Stimulated activated CD4-positive, alpha-beta T cell treated with anti-CD3 and anti-CD28 coated beads, Interleukin-4, amount 100 ng/mL, for 24 hours (primary cell): ENCODE results near the gene PDP2.
"Not testable (repeated sequence)": the region's sequence is repeated elsewhere in the genome, so short reads cannot be mapped to it uniquely, and the experiment has no call there.

Source experiments
- DNase-seq: peaks from one replicate; pipeline ENCODE4 v3.0.0-alpha.2; 2020

PDP2 gene

DNA sequence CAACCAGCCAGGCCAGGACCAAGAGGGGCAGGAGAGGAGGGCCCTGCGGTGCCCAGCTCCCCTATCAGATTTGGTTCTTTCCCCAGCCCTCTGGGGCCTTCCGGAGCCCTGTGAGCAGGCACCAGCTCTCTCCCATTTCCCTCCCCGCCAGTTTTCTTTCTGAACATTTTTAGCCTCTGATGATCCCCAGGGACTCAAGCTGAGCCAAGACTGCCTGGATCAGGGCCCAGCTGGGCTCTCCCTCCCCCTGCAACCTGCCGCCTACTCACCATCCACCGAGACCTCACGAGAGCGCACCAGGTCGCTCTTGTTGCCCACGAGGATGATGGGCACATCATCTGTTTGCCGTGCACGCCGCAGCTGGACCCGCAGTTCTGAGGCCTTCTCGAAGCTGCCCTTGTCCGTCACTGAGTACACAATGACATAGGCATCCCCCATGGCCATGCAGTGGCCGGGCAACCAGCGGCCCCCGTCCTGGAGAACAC lies 43.0 kb downstream of the PDP2 start:
- no peak for DNase-seq

- DNase-seq, result no peak
These were observed 43.6 kb downstream of the PDP2 start for GRCh38 chr16:66923866-66924265.

GRCh38 chr16:66924527-66925321 lies 44.4 kb downstream of the PDP2 start:
- DNase-seq, result peak; percentile 33

DNA sequence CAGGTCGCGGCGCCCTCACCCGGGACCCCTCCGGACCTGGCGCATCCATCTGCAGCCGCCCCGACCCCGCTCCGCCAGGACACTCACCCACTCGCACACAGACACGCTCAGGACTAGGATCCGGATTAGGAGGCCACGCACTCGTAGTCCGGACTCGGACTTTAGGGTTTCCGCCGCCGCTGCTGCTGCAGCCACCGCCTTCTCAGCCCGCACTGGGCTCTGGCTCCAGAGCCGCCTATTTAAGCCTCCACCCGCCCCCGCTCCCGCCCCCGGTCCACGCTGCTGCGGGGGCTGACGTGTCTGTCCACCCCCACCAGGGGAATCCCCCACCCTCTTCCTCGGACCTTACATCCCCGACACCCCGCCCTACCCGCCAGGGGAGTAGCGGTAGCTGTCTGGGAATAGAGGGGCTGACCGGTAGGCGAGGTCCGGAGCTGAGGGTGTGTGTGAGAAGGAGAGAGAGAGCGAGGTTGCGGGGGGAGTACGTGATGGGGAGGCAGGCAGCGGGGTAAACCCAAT lies 45.1 kb downstream of the PDP2 start, which contains the start of gene RRAD:
Gene RRAD, minus strand, starts transcription at position 214 of the 519 bp plus-strand sequence. CDS start 356 bp downstream, outside the sequence.
- no peak for DNase-seq

DNA sequence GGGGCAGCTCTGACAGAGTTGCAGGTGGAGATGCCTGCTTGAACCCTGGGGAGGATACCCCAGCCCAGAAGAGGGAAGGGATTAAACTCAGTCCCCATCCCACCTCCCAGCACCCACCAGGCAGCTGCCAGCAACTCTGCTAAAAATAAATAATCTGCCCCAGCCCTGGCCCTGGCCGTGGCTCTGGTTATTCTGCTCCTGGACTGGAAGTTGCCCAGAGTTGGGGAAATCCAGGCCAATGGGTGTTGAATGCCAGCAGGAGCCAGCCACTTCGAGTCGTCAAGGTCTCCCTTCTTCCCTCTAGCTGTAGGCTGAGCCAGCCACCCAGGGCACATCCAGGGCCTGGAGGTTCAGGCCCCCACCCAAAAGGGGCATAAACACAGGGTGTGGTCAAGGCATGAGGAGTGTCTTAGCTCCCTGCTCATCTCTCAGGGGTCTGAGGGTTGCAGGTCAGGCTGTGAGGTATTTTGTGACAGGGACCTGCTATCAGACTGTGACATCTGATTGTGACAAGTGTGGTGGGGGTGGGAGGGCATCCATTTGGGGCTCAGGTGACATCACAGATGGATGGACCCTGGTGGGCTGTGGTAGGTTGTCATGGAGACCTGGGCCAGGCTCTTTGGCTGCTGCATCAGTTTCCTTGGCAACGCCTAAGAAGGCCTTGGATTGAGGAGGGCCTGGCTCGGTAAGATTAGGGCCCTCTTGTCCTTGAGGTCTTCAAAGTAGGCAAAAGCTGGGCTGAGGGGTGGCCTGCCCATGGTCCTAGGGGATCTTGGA lies 46.0 kb downstream of the PDP2 start:
- DNase-seq, result no peak

- no peak for DNase-seq
These were observed 46.7 kb downstream of the PDP2 start for GRCh38 chr16:66926961-66927436.

- DNase-seq, result no peak
These were observed 47.8 kb downstream of the PDP2 start for GRCh38 chr16:66927918-66928649.

- no peak for DNase-seq
These were observed 48.5 kb downstream of the PDP2 start for GRCh38 chr16:66928702-66929388.

DNA sequence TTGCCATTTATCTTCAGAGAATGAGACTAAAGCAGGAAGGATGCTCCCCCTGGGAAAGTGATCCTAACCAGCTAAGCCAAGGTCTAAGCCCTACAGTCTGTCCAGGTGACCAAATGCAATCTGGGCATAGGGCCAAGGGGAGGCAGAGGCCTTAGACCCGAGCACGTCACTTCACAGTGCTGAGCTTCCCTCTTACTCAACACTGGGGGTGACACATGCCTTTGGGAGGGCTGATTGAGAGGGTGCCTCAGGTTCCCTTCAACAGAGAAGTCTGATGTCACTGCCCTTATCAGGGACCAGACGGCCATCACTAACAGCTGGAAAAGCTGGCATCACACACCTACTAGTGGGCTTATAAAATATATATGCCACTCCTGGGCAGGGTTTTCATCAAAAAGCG lies 49.9 kb downstream of the PDP2 start:
- DNase-seq, result no peak

DNA sequence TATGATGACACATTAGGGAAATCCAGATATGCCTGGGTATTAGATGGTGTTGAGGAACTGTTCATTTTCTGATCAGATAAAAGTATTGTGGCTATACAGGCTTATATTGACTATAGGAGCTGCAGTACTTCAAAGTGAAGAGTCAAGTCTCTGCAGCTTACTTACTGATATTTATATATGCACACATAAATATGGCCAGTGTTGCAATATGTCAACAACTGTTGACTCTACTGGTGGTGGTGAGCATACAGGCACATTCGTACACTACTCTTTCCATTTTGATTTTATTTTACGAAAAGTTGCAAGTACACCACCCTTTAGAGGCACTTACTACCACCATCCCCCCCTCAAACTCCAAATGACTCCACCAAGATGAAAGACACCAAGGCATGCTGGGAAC lies 51.4 kb downstream of the PDP2 start:
- no peak for DNase-seq

- no peak for DNase-seq
These were observed 51.8 kb downstream of the PDP2 start for GRCh38 chr16:66932076-66932475.

DNA sequence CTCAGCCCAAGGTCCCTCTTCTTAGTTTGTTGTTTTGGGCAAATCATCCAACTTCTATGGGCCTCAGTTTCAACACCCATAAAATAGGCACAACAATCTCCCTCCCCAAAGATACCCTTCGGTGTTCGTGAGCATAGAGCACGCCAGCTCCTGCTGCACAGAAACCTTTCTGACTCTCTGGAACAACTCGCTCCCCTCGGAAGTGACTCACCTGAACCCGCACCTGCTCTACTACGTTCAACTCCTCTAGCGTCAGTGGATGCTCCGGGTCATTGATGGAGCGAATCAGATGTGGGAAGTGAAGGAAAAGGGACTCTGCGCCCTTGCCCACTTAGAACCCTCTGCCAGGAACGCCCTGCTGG lies 53.4 kb downstream of the PDP2 start:
- peak; percentile 65 for DNase-seq

GRCh38 chr16:66934138-66934838 lies 54.0 kb downstream of the PDP2 start, which contains the start of gene CIAO2B:
CIAO2B (minus strand) TSS chr16:66934402; CDS start chr16:66934364, 38 bp downstream.
- DNase-seq, result peak; percentile 89

GRCh38 chr16:66934839-66935313 lies 54.6 kb downstream of the PDP2 start:
- not testable (repeated sequence) for DNase-seq

DNA sequence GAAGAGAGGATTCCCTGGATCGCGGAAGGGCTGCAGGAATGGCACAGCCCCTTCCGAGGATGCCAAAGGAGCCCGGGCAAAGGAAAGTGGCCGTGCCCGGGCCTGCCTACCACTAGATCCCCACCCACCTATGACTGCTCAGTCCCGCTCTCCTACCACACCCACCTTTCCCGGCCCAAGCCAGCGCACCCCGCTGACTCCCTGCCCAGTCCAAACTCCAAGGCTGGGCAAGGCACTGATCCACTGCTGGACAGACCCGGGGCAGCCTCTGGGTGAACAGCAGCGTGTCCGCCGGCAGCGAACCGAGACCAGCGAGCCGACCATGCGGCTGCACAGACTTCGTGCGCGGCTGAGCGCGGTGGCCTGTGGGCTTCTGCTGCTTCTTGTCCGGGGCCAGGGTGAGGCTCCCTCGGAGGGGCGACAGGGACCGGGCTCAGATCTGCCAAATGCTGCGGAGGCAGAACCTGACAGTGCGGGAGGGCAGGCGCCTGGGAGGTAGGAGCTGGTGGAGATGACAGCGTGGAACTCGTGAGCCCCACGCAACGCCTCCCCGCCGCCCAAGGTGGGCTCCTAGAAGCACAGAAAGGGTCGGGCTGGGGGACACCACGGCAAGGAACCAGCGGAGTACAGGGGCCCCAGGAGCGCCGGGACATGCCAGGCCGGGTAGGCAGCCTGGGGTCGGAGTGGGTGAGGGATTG lies 55.1 kb downstream of the PDP2 start, which contains the start of gene CES2:
Gene CES2, plus strand, starts transcription at position 203 of the 698 bp plus-strand sequence. Its CDS starts 120 bp downstream, at position 323.
- DNase-seq, result no peak

DNA sequence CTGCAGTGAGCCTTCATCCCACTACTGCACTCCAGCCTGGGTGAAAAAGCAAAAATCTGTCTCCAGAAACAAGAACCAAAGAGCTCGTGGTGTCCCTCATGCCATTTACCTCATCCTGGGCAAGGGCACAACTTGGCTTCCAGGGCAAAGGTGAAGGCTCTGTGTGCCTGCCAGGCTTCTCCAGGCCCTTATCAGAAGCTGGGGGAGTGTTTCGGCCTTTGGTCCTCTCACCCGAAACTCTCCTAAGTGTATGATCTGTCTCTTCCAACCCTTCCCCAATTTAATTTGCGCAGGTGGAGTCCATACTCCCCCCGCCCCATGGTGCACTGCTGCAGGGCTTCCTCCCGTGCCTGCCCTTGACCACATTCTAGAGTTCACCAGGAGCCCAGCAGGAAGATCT lies 56.1 kb downstream of the PDP2 start:
- no peak for DNase-seq

DNA sequence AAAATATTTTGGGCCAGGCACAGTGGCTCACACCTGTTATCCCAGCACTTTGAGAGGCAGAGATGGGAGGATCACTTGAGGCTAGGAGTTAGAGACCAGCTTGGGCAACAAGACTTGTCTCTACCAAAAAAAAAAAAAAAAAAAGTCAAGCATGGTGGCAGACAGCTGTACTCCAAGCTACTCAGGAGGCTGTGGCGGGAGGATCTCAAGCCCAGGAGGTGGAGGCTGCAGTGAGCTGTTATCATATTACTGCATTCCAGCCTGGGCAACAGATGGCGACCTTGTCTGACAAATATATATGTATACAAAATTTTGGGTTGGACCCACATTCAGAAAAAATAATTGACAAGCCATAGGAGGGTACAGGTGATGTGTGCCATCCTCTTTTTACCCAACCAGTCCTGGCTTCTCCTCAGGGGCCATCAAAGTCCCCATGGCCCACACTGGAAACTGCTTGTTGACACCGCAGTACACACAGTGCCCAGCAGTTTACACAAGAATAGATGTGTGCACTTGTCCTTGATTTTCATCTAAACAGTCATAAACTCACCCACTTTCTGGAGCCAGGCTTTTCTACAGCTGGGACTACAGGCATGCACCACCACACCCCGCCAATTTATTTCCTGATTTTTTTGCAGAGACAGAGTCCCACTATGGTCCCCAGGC lies 56.7 kb downstream of the PDP2 start:
- DNase-seq, result no peak

DNA sequence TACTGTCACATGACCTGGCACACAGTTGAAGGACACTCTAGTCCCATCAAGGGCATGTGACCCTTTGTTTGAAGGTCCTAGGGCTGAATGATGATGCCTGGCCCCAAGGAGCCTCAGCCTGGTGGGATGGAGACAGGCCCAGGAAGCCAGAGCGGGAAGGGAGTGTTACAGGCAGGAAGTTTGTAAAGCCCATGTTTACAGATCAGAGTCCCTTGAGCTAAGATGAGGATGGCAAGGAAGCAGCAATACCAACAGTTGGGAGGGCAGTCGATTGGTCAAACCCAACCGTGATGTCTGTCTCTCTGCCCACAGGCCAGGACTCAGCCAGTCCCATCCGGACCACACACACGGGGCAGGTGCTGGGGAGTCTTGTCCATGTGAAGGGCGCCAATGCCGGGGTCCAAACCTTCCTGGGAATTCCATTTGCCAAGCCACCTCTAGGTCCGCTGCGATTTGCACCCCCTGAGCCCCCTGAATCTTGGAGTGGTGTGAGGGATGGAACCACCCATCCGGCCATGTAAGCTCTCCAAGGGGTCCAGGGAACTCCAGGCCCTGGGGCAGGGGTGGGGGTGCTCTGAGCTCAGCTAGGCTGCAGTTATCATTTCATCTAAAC lies 57.5 kb downstream of the PDP2 start:
- DNase-seq, result no peak

GRCh38 chr16:66939366-66939765 lies 59.1 kb downstream of the PDP2 start:
- no peak for DNase-seq

GRCh38 chr16:66940236-66940635 lies 59.9 kb downstream of the PDP2 start:
- DNase-seq, result no peak
